Skeletal muscle tissue (tissue), 4 donors: ENCODE results near the gene FCAMR. TPM values are rescaled to one million over a fixed set of nuclear protein-coding genes. Genes with fewer than 3 reads are reported as not detected.

ENCODE experiments used
- H3K27ac ChIP-seq: one replicate; pipeline ENCODE4 v1.7.0; 2013; ENCODE audit warnings: mild to moderate bottlenecking, low read depth, low read length, inconsistent platforms
- H3K27me3 ChIP-seq, 3 donors: one replicate each; pipeline ENCODE4 v1.7.0; 2013; ENCODE audit warnings: low read length in 3 of 3; ENCODE audit not compliant: control insufficient read depth in 3 of 3, insufficient read depth in 3 of 3
- H3K36me3 ChIP-seq, 3 donors: one replicate each; pipeline ENCODE4 v1.7.0; 2013; ENCODE audit warnings: low read length in 3 of 3; ENCODE audit not compliant: control insufficient read depth in 3 of 3, insufficient read depth in 3 of 3
- H3K4me1 ChIP-seq, 3 donors: one replicate each; pipeline ENCODE4 v1.7.0; 2013; ENCODE audit warnings: low read length in 3 of 3, mild to moderate bottlenecking in 3 of 3; ENCODE audit not compliant: control insufficient read depth in 3 of 3, insufficient read depth in 3 of 3
- H3K4me3 ChIP-seq, 3 donors: one replicate each; pipeline ENCODE4 v1.7.0; 2013; ENCODE audit warnings: low read length in 3 of 3
- H3K9ac ChIP-seq, 3 donors: one replicate each; pipeline ENCODE4 v1.7.0; 2013; ENCODE audit warnings: low read length in 3 of 3, mild to moderate bottlenecking in 3 of 3, moderate library complexity in 2 of 3, low read depth in 1 of 3
- H3K9me3 ChIP-seq, 3 donors: one replicate each; pipeline ENCODE4 v1.7.0; 2013; ENCODE audit warnings: low read length in 3 of 3; ENCODE audit not compliant: control insufficient read depth in 3 of 3
- total RNA-seq: library from RNA; depleted of rRNA; stranded (reverse); fragments of >200 nt; gene quantifications from one replicate; pipeline ENCODE4 v1.2.3, GENCODE V29; 2014
- donor health status: Osteomylitis.

The FCAMR gene
- total RNA-seq, 1 donor from 2014 or later, result not detected

GRCh38 chr1:207000651-207001291 lies 30.5 kb upstream of the FCAMR start:
- Histone ChIP-seq H3K9ac (no peak overlapping the region), H3K36me3 (no peaks in the 10 kb centered on the region), H3K9me3 (no peaks in the 10 kb centered on the region), H3K27me3 (no peaks in the 10 kb centered on the region), H3K4me1 (no peaks in the 10 kb centered on the region), H3K27ac (no peak overlapping the region), H3K4me3 (no peak overlapping the region)

DNA sequence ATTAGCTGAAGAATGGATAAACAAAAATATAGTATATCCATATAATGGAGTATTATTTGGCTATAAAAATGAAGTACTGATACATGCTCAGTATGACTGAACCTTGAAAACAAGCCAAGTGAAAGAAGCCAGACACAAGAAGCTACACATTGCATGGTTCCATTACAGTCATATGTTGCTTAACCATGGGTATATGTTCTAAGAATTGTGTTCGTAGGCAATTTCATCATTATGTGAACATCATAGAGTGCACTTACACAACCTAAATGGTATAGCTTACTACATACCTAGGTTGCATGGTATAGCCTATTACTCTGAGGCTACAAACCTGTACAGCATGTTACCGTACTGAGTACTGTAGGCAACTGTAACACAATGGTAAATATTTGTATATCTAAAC lies 28.6 kb upstream of the FCAMR start:
- no peak overlapping the region for H3K27ac ChIP-seq
- no peaks in the 10 kb centered on the region for H3K36me3 ChIP-seq
- no peaks in the 10 kb centered on the region for H3K4me1 ChIP-seq
- no peaks in the 10 kb centered on the region for H3K27me3 ChIP-seq
- H3K9me3 ChIP-seq, result no peaks in the 10 kb centered on the region
- H3K9ac ChIP-seq, result no peak overlapping the region
- no peak overlapping the region for H3K4me3 ChIP-seq

DNA sequence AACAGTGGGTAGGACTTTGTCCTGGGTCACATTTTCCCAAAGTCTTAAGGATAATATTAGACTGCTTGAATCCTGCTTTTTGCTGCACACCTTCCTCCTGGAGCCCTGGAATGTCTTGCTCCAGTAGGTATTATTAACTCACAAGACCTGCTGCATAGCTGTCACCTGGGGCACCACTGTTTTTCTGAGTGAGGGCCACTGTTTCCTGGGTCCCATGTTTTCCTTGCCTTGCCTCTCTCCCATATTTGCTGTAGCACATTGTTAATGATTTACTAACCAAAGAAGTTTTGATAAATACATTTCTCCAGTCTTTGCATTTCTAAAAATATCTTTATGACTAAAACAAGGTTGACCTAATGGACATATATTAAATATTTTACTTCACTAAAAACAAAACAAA lies 22.5 kb upstream of the FCAMR start:
- Histone ChIP-seq H3K27me3 (peaks cover 0 to 8% (median 0%) of the 10 kb centered on the region in 3 donors), H3K4me1 (no peaks in the 10 kb centered on the region), H3K4me3 (no peak overlapping the region)

GRCh38 chr1:206987873-206988272 lies 17.6 kb upstream of the FCAMR start:
- H3K4me1 ChIP-seq, result no peaks in the 10 kb centered on the region
- H3K9ac ChIP-seq, result no peak overlapping the region
- H3K4me3 ChIP-seq, result no peak overlapping the region
- H3K27ac ChIP-seq, result no peak overlapping the region
- H3K27me3 ChIP-seq, result peaks cover 0 to 11% (median 8%) of the 10 kb centered on the region in 3 donors
- no peaks in the 10 kb centered on the region for H3K36me3 ChIP-seq
- H3K9me3 ChIP-seq, result no peaks in the 10 kb centered on the region

More for the DNA sequence above, 22.5 kb upstream of the FCAMR start:
- H3K9me3 ChIP-seq, result no peaks in the 10 kb centered on the region
- no peak overlapping the region for H3K27ac ChIP-seq
- no peaks in the 10 kb centered on the region for H3K36me3 ChIP-seq
- H3K9ac ChIP-seq, result no peak overlapping the region

DNA sequence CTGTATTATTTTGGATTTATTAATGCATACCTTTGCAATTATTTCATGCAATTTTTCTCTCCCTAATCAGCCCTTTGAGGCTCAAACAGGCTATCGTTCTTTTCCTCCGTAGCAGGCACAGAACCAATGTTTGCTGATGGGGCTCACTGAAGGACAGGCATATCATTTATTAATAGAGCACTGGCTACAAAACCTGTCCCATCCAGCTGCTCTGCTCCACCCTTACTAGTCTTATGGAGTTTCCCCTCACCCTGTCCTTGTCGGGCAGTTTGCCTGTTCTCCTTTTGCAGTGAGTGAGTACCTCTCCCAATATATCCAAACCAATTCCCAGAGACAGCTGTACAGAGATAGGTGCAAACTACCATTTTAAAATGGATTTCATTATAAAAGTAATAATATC lies 16.6 kb upstream of the FCAMR start:
- Histone ChIP-seq H3K9me3 (no peaks in the 10 kb centered on the region), H3K4me1 (no peaks in the 10 kb centered on the region), H3K27ac (no peak overlapping the region), H3K27me3 (peaks cover 0 to 11% (median 3%) of the 10 kb centered on the region in 3 donors), H3K36me3 (no peaks in the 10 kb centered on the region), H3K4me3 (no peak overlapping the region), H3K9ac (no peak overlapping the region)

GRCh38 chr1:206986402-206986801 lies 16.1 kb upstream of the FCAMR start:
- Histone ChIP-seq H3K4me3 (no peak overlapping the region), H3K9ac (no peak overlapping the region), H3K27ac (no peak overlapping the region), H3K36me3 (no peaks in the 10 kb centered on the region), H3K27me3 (peaks cover 0 to 11% (median 0%) of the 10 kb centered on the region in 3 donors), H3K4me1 (no peaks in the 10 kb centered on the region), H3K9me3 (no peaks in the 10 kb centered on the region)

- Histone ChIP-seq H3K36me3 (no peaks in the 10 kb centered on the region), H3K27ac (no peak overlapping the region), H3K9ac (no peak overlapping the region), H3K4me1 (no peaks in the 10 kb centered on the region), H3K9me3 (no peaks in the 10 kb centered on the region), H3K4me3 (no peak overlapping the region), H3K27me3 (peaks cover 0 to 13% (median 0%) of the 10 kb centered on the region in 3 donors)
Measured at GRCh38 chr1:206985162-206985749, 15.0 kb upstream of the FCAMR start.

GRCh38 chr1:206982216-206982615 lies 12.0 kb upstream of the FCAMR start:
- Histone ChIP-seq H3K27ac (no peak overlapping the region), H3K9ac (no peak overlapping the region), H3K9me3 (no peaks in the 10 kb centered on the region), H3K27me3 (peaks cover 0 to 14% (median 0%) of the 10 kb centered on the region in 3 donors), H3K4me3 (no peak overlapping the region), H3K36me3 (no peaks in the 10 kb centered on the region), H3K4me1 (no peaks in the 10 kb centered on the region)

GRCh38 chr1:206979379-206980043 lies 9.3 kb upstream of the FCAMR start:
- Histone ChIP-seq H3K27me3 (peaks cover 0 to 9% (median 0%) of the 10 kb centered on the region in 3 donors), H3K4me1 (no peaks in the 10 kb centered on the region), H3K36me3 (no peaks in the 10 kb centered on the region), H3K4me3 (no peak overlapping the region), H3K9ac (no peak overlapping the region), H3K9me3 (no peaks in the 10 kb centered on the region), H3K27ac (no peak overlapping the region)

GRCh38 chr1:206978259-206978658 lies 8.0 kb upstream of the FCAMR start:
- Histone ChIP-seq H3K4me3 (no peak overlapping the region), H3K27me3 (peaks cover 0 to 9% (median 0%) of the 10 kb centered on the region in 3 donors), H3K27ac (no peak overlapping the region), H3K9ac (no peak overlapping the region), H3K4me1 (no peaks in the 10 kb centered on the region), H3K9me3 (no peaks in the 10 kb centered on the region), H3K36me3 (no peaks in the 10 kb centered on the region)
